Endodermal cell (in vitro differentiated cells): ENCODE data around the gene CYBB. TPM values are rescaled to one million over a fixed set of nuclear protein-coding genes. Genes with fewer than 3 reads are reported as not detected.

Experiments used
- DNase-seq: peaks from one replicate; pipeline ENCODE4 v3.0.0-alpha.2; 2017
- H3K27ac ChIP-seq: 2 replicates; pipeline ENCODE4 v1.5.1; 2013; ENCODE audit warnings: mild to moderate bottlenecking, low read depth, low read length, moderate library complexity
- H3K27me3 ChIP-seq: 2 replicates; pipeline ENCODE4 v1.6.1; 2013; ENCODE audit warnings: mild to moderate bottlenecking, low read length, moderate library complexity; ENCODE audit not compliant: insufficient read depth, control insufficient read depth, poor library complexity, severe bottlenecking
- H3K36me3 ChIP-seq: 2 replicates; pipeline ENCODE4 v1.7.0; 2013; ENCODE audit warnings: mild to moderate bottlenecking, low read length, moderate library complexity; ENCODE audit not compliant: control insufficient read depth, insufficient read depth
- H3K4me1 ChIP-seq: one replicate; pipeline ENCODE4 v1.7.0; 2013; ENCODE audit warnings: low read length; ENCODE audit not compliant: control insufficient read depth, insufficient read depth
- H3K4me3 ChIP-seq: 2 replicates; pipeline ENCODE4 v1.5.1; 2013; ENCODE audit warnings: mild to moderate bottlenecking, low read length, moderate library complexity
- H3K9ac ChIP-seq: 2 replicates; pipeline ENCODE4 v1.6.1; 2013; ENCODE audit warnings: mild to moderate bottlenecking, low read length, moderate library complexity; ENCODE audit not compliant: poor library complexity, severe bottlenecking; ENCODE audit errors: extremely low read depth
- H3K9me3 ChIP-seq: 2 replicates; pipeline ENCODE4 v1.6.1; 2013; ENCODE audit warnings: mild to moderate bottlenecking, low read length, moderate library complexity; ENCODE audit not compliant: control insufficient read depth
- H3K27ac Mint-ChIP-seq: 2 replicates; pipeline ENCODE4 v1.8.0; 2020; ENCODE audit warnings: mixed read lengths
- H3K27me3 Mint-ChIP-seq: 2 replicates; pipeline ENCODE4 v1.8.0; 2021; ENCODE audit warnings: mild to moderate bottlenecking, mixed read lengths; ENCODE audit not compliant: insufficient read depth
- H3K36me3 Mint-ChIP-seq: 2 replicates; pipeline ENCODE4 v1.8.0; 2020; ENCODE audit warnings: low read depth, mixed read lengths
- H3K4me1 Mint-ChIP-seq: 2 replicates; pipeline ENCODE4 v1.8.0; 2020; ENCODE audit warnings: mixed read lengths
- H3K4me3 Mint-ChIP-seq: 2 replicates; pipeline ENCODE4 v1.8.0; 2020; ENCODE audit warnings: mild to moderate bottlenecking, moderate library complexity, mixed read lengths
- H3K9me3 Mint-ChIP-seq: 2 replicates; pipeline ENCODE4 v1.8.0; 2020; ENCODE audit warnings: mild to moderate bottlenecking, mixed read lengths
- WGBS, 2 experiments: methylation state at CpG; one replicate each; pipeline versions ENCODE4 v1.1.5 to v1.1.7; 2013; ENCODE audit warnings: missing lambda C conversion rate in 2 of 2, mixed read lengths in 1 of 2; ENCODE audit not compliant: insufficient coverage in 1 of 2, insufficient read length in 1 of 2; 5-methylcytosine and 5-hydroxymethylcytosine counted together
- total RNA-seq, 2 donors: library from RNA; stranded (reverse); fragmentation: NEBNext Ultra II Directional in 1 of 2; extraction: Animal tissue kit (Norgen Biotek cat#: 25700) in 1 of 2; gene quantifications; 2 replicates in 1 of 2; 3 replicates in 1 of 2; pipeline ENCODE4 v1.2.1, GENCODE V29; 2021
- TF ChIP-seq, protein P1 (sequence below): fragments of 200-600 bp; sonication (generic); conservative IDR thresholded peaks from 2 replicates; pipeline ENCODE4 v1.5.0; 2021; ENCODE audit warnings: antibody characterized with exemption, mild to moderate bottlenecking

Gene CYBB
- total RNA-seq, 2 donors from 2014 or later, result not detected

DNA sequence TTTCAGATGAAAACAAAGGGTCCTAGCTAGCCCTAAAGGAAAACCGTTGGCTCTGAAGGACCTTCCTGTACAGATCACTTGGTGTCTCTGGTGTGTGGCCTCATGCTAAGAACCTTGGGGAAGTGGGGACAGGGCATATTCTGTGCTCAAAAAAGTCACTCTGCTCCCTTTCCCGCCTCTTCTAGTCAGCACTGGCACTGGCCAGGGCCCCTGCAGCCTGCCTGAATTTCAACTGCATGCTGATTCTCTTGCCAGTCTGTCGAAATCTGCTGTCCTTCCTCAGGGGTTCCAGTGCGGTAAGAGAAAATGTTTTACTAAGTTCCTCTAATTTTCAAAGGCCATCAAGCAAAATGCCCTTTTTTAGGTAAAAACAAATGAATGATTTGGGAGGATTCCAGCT, 3.4 kb downstream of the CYBB start:
- no peaks in the 10 kb centered on the region for H3K36me3 ChIP-seq
- no peak overlapping the region for H3K4me3 Mint-ChIP-seq
- no peaks in the 10 kb centered on the region for H3K9me3 ChIP-seq
- 88% methylated on average over 4 of the region's 4 CpGs; no CpG with 5 or more reads in 1 of the 2 experiments for WGBS, 2 experiments
- peaks cover 1% of the 10 kb centered on the region for H3K4me1 Mint-ChIP-seq
- H3K9ac ChIP-seq, result no peak overlapping the region
- H3K36me3 Mint-ChIP-seq, result no peaks in the 10 kb centered on the region
- H3K27ac Mint-ChIP-seq, result no peak overlapping the region
- no peak overlapping the region for H3K27ac ChIP-seq
- no peaks in the 10 kb centered on the region for H3K27me3 ChIP-seq
- H3K9me3 Mint-ChIP-seq, result peaks cover 26% of the 10 kb centered on the region
- H3K4me3 ChIP-seq, result no peak overlapping the region
- H3K27me3 Mint-ChIP-seq, result no peaks in the 10 kb centered on the region
- TF ChIP-seq, protein P1, sequence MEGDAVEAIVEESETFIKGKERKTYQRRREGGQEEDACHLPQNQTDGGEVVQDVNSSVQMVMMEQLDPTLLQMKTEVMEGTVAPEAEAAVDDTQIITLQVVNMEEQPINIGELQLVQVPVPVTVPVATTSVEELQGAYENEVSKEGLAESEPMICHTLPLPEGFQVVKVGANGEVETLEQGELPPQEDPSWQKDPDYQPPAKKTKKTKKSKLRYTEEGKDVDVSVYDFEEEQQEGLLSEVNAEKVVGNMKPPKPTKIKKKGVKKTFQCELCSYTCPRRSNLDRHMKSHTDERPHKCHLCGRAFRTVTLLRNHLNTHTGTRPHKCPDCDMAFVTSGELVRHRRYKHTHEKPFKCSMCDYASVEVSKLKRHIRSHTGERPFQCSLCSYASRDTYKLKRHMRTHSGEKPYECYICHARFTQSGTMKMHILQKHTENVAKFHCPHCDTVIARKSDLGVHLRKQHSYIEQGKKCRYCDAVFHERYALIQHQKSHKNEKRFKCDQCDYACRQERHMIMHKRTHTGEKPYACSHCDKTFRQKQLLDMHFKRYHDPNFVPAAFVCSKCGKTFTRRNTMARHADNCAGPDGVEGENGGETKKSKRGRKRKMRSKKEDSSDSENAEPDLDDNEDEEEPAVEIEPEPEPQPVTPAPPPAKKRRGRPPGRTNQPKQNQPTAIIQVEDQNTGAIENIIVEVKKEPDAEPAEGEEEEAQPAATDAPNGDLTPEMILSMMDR, result no peak
- DNase-seq, result no peak
- H3K4me1 ChIP-seq, result no peaks in the 10 kb centered on the region

DNA sequence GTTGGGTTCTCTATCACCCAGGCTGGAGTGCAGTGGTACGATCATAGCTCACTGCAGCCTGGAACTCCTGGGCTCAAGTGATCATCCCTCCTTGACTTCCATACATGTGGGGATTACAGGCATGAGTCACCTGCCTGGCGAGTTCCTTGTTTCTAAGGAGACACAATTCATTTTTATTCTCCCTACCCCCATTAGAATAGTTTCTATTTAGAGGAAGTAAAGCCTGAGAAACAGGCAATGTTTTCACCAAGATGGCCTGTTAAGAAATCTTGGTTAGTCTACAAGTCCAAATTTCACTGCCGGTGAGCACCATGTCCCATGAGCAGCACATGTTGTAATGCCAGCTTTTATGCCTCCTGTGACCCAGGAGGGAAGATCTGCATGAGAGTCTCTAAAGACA, 5.7 kb downstream of the CYBB start:
- no peaks in the 10 kb centered on the region for H3K9me3 ChIP-seq
- no peak overlapping the region for H3K4me3 Mint-ChIP-seq
- H3K4me1 ChIP-seq, result no peaks in the 10 kb centered on the region
- no peak for DNase-seq
- peaks cover 21% of the 10 kb centered on the region for H3K9me3 Mint-ChIP-seq
- H3K4me3 ChIP-seq, result no peak overlapping the region
- no peaks in the 10 kb centered on the region for H3K36me3 ChIP-seq
- H3K36me3 Mint-ChIP-seq, result no peaks in the 10 kb centered on the region
- H3K27me3 Mint-ChIP-seq, result no peaks in the 10 kb centered on the region
- H3K9ac ChIP-seq, result no peak overlapping the region
- H3K27ac ChIP-seq, result no peak overlapping the region
- WGBS, 2 experiments, result 98 to 100% methylated on average over 2 of the region's 3 CpGs
- TF ChIP-seq, protein P1, result no peak
- H3K27ac Mint-ChIP-seq, result no peak overlapping the region
- peaks cover 1% of the 10 kb centered on the region for H3K4me1 Mint-ChIP-seq
- H3K27me3 ChIP-seq, result no peaks in the 10 kb centered on the region

DNA sequence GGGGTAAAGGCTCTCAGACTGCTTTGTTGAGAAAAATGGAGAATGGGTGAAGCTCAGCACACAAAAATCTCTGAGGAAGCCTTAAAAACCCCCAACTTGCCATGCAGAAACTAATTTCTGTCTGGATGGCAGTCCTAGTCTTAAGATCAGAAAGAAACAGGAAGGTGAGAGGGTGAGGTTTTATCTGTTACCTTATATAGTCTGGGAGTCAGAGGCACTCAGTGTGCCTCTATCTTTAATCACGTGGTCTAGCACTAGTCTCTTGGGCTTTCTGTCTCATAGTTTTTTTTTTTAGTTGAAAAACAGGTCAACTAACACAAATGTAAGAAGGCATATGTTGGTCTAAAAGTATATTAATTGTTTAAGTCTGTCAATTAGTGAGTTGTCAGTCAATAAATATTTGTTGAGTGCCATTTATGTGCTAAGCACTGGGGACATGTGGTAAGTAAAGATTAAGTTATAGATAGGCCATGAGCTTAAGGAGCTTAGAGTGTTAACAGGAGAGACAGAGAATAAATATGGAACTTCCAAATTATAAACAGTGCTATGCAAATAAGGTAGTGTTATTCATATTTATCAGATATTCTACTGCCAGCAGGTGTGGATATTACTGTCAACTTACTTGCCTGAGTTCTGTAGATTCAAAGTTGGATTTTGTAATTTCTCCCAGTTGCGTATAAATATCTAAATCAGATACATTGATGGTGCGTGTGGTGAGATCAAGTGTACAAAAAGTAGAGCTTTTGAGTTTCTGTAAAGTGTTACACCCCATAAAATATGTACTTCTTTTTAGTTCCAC, 7.0 kb downstream of the CYBB start:
- H3K36me3 Mint-ChIP-seq, result no peaks in the 10 kb centered on the region
- H3K27ac ChIP-seq, result no peak overlapping the region
- no peak overlapping the region for H3K4me3 Mint-ChIP-seq
- H3K4me3 ChIP-seq, result no peak overlapping the region
- H3K27ac Mint-ChIP-seq, result no peak overlapping the region
- no peak for DNase-seq
- peaks cover 1% of the 10 kb centered on the region for H3K4me1 Mint-ChIP-seq
- WGBS, 2 experiments, result 85% methylated on average over 2 of the region's 3 CpGs; no CpG with 5 or more reads in 1 of the 2 experiments
- no peaks in the 10 kb centered on the region for H3K36me3 ChIP-seq
- H3K9ac ChIP-seq, result no peak overlapping the region
- no peaks in the 10 kb centered on the region for H3K27me3 ChIP-seq
- TF ChIP-seq, protein P1, result no peak
- no peaks in the 10 kb centered on the region for H3K4me1 ChIP-seq
- no peaks in the 10 kb centered on the region for H3K27me3 Mint-ChIP-seq
- H3K9me3 Mint-ChIP-seq, result peaks cover 17% of the 10 kb centered on the region
- H3K9me3 ChIP-seq, result no peaks in the 10 kb centered on the region
